H1 (cell line): ENCODE results near the gene SLC25A45. TPM values are rescaled to one million over a fixed set of nuclear protein-coding genes. Genes with fewer than 3 reads are reported as not detected.

Experiments
- ATF2 ChIP-seq: IDR thresholded peaks from 2 replicates; pipeline ENCODE4 v1.6.1; 2012; ENCODE audit warnings: low read length, inconsistent platforms
- BRCA1 ChIP-seq: IDR thresholded peaks from 2 replicates; pipeline ENCODE4 v1.6.1; 2012; ENCODE audit warnings: low read depth, low read length, improper control_type of control experiment
- CHD1 ChIP-seq: IDR thresholded peaks from 2 replicates; pipeline ENCODE4 v1.6.1; 2012; ENCODE audit warnings: low read depth, low read length, improper control_type of control experiment
- CHD2 ChIP-seq: IDR thresholded peaks from 2 replicates; pipeline ENCODE4 v1.6.1; 2012; ENCODE audit warnings: low read length, improper control_type of control experiment
- CTBP2 ChIP-seq: IDR thresholded peaks from 2 replicates; pipeline ENCODE4 v1.7.0; 2011; ENCODE audit warnings: borderline replicate concordance, mild to moderate bottlenecking, moderate library complexity, mixed read lengths, low read length; ENCODE audit not compliant: insufficient read depth, insufficient read length
- EP300 ChIP-seq, 2 experiments: IDR thresholded peaks; 1 replicate in 1 of 2; 2 replicates in 1 of 2; pipeline ENCODE4 v1.6.1; 2011 to 2012; ENCODE audit warnings: low read depth in 2 of 2, low read length in 2 of 2, mild to moderate bottlenecking in 2 of 2, borderline replicate concordance in 1 of 2, inconsistent platforms in 1 of 2, moderate library complexity in 1 of 2
- GABPA ChIP-seq: IDR thresholded peaks from 2 replicates; pipeline ENCODE4 v1.6.1; 2011; ENCODE audit warnings: mild to moderate bottlenecking, low read length, moderate library complexity, borderline replicate concordance; ENCODE audit not compliant: insufficient read depth
- MAFK ChIP-seq: IDR thresholded peaks from 2 replicates; pipeline ENCODE4 v1.6.1; 2012; ENCODE audit warnings: low read depth, mild to moderate bottlenecking, improper control_type of control experiment, low read length
- SRF ChIP-seq: IDR thresholded peaks from 2 replicates; pipeline ENCODE4 v1.6.1; 2011; ENCODE audit warnings: mild to moderate bottlenecking, low read depth, low read length, moderate library complexity
- polyA plus RNA-seq, 7 experiments: library from polyadenylated mRNA; depleted of rRNA in 3 of 7; stranded (reverse) in 5 of 7; unstranded in 2 of 7; fragments of >200 nt in 5 of 7; fragments of 200-250 nt in 2 of 7; gene quantifications; 1 replicate in 5 of 7; 2 replicates in 1 of 7; 4 replicates in 1 of 7; pipeline versions ENCODE4 v1.2.1 to v1.2.3, GENCODE V29; 2011 to 2013; ENCODE audit warnings: missing spikeins in 2 of 7, mixed read lengths in 2 of 7
- total RNA-seq: library from RNA; stranded (reverse); fragmentation: NEBNext Ultra II Directional; extraction: Animal tissue kit (Norgen Biotek cat#: 25700); gene quantifications from 2 replicates; pipeline ENCODE4 v1.2.1, GENCODE V29; 2021
- TF ChIP-seq, protein P1 (sequence below): fragments of 300-600 bp; sonication (generic); IDR thresholded peaks from 2 replicates; pipeline ENCODE4 v1.7.1; 2012; ENCODE audit warnings: low read length, moderate library complexity, mild to moderate bottlenecking, inconsistent platforms; ENCODE audit not compliant: insufficient replicate concordance

The SLC25A45 gene
- total and polyA plus RNA-seq, 2 of the 8 experiments (the other 6 are each of a cell fraction or from before 2014, with no cell fraction given): 0.54 to 0.59 TPM

DNA sequence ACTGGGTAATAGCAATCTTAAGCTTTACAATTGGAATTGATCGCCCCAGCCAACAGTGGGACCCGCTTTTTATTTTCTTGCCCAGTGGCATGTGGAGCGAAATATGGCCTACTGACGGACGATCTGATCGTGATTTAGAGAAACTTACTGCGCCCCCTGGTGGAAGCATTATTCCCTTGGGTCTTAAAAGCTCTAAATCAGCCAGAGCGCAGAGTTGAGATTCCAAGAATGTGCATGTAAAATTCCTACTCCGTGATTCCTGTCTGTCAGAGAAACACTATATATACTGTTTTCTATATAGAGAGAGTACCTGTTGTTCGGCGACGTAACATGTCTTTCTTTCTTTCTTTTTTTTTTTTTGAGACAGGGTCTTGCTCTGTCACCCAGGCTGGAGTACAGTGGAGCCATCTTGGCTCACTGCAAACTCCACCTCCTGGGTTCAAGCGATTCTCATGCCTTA is 52.5 kb downstream of the SLC25A45 start (continued):
- TF ChIP-seq, protein P1, sequence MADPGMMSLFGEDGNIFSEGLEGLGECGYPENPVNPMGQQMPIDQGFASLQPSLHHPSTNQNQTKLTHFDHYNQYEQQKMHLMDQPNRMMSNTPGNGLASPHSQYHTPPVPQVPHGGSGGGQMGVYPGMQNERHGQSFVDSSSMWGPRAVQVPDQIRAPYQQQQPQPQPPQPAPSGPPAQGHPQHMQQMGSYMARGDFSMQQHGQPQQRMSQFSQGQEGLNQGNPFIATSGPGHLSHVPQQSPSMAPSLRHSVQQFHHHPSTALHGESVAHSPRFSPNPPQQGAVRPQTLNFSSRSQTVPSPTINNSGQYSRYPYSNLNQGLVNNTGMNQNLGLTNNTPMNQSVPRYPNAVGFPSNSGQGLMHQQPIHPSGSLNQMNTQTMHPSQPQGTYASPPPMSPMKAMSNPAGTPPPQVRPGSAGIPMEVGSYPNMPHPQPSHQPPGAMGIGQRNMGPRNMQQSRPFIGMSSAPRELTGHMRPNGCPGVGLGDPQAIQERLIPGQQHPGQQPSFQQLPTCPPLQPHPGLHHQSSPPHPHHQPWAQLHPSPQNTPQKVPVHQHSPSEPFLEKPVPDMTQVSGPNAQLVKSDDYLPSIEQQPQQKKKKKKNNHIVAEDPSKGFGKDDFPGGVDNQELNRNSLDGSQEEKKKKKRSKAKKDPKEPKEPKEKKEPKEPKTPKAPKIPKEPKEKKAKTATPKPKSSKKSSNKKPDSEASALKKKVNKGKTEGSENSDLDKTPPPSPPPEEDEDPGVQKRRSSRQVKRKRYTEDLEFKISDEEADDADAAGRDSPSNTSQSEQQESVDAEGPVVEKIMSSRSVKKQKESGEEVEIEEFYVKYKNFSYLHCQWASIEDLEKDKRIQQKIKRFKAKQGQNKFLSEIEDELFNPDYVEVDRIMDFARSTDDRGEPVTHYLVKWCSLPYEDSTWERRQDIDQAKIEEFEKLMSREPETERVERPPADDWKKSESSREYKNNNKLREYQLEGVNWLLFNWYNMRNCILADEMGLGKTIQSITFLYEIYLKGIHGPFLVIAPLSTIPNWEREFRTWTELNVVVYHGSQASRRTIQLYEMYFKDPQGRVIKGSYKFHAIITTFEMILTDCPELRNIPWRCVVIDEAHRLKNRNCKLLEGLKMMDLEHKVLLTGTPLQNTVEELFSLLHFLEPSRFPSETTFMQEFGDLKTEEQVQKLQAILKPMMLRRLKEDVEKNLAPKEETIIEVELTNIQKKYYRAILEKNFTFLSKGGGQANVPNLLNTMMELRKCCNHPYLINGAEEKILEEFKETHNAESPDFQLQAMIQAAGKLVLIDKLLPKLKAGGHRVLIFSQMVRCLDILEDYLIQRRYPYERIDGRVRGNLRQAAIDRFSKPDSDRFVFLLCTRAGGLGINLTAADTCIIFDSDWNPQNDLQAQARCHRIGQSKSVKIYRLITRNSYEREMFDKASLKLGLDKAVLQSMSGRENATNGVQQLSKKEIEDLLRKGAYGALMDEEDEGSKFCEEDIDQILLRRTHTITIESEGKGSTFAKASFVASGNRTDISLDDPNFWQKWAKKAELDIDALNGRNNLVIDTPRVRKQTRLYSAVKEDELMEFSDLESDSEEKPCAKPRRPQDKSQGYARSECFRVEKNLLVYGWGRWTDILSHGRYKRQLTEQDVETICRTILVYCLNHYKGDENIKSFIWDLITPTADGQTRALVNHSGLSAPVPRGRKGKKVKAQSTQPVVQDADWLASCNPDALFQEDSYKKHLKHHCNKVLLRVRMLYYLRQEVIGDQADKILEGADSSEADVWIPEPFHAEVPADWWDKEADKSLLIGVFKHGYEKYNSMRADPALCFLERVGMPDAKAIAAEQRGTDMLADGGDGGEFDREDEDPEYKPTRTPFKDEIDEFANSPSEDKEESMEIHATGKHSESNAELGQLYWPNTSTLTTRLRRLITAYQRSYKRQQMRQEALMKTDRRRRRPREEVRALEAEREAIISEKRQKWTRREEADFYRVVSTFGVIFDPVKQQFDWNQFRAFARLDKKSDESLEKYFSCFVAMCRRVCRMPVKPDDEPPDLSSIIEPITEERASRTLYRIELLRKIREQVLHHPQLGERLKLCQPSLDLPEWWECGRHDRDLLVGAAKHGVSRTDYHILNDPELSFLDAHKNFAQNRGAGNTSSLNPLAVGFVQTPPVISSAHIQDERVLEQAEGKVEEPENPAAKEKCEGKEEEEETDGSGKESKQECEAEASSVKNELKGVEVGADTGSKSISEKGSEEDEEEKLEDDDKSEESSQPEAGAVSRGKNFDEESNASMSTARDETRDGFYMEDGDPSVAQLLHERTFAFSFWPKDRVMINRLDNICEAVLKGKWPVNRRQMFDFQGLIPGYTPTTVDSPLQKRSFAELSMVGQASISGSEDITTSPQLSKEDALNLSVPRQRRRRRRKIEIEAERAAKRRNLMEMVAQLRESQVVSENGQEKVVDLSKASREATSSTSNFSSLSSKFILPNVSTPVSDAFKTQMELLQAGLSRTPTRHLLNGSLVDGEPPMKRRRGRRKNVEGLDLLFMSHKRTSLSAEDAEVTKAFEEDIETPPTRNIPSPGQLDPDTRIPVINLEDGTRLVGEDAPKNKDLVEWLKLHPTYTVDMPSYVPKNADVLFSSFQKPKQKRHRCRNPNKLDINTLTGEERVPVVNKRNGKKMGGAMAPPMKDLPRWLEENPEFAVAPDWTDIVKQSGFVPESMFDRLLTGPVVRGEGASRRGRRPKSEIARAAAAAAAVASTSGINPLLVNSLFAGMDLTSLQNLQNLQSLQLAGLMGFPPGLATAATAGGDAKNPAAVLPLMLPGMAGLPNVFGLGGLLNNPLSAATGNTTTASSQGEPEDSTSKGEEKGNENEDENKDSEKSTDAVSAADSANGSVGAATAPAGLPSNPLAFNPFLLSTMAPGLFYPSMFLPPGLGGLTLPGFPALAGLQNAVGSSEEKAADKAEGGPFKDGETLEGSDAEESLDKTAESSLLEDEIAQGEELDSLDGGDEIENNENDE: no peak
- TF ChIP-seq EP300 (IDR thresholded peaks at IDR 0.05; ENCODE audit: borderline replicate concordance in 1 of 2, low read depth in 2 of 2, low read length in 2 of 2) (no peak), CTBP2 (no peak), CHD2 (no peak; the same call in 1 of the 2 replicates), BRCA1 (no peak), ATF2 (no peak), CHD1 (no peak), SRF (no peak), MAFK (no peak), GABPA (no peak)
